CD4-positive, alpha-beta T cell treated with Interleukin-21 for 1 hour (primary cell): ENCODE results near the gene P2RX1.

Experiments
- DNase-seq: peaks from one replicate; pipeline ENCODE4 v3.0.0-alpha.2; 2020

P2RX1 gene

GRCh38 chr17:3923466-3924190 lies 7.4 kb upstream of the P2RX1 start:
- no peak for DNase-seq

GRCh38 chr17:3922765-3923164 lies 6.5 kb upstream of the P2RX1 start:
- DNase-seq: no peak

- DNase-seq: no peak
Observed at GRCh38 chr17:3921502-3922319, 5.4 kb upstream of the P2RX1 start.

DNA sequence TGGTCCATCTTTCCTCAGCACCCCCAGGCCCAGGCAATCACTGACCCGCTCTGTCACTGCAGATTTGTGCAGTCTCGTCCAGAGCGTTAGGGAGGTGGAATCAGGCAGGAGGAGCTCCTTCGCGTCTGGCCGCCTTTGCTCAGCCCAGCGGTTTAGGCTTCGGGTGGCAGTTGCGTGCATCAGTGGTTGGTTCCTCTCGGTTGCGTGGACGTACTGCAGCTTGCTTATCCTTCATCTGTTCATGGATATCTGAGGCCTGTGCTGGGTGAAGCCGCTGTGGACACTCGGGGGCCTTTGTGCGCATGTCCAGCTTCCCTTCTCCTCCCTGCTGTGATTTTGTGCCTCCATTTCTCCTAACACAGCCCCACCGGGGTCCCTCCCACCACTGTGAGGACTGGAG lies 4.7 kb upstream of the P2RX1 start:
- DNase-seq: no peak

DNA sequence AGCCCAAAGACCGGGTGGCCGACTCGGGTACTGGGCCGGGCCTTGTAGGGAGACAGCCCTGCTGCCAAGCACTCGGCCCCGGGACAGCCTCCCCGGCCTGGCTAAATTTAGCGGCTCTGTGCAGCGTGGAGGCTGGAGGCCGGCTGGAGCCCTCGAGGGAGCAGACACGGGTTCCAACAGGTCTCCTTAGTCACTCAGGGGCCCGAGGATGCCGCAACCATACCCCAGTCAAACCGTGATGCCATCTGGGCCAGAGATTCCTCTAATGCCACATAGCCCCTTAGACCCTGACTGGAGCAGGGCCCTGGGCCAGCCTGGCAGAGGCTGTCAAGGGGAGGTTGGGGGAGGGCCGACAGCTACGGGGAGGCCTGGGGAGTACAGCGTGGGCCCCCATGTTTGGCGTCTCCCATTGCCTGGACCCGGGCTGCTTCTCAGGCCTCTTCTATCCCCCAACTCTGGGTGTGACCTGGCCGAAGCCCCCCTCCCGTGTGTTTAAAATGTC lies 2.9 kb upstream of the P2RX1 start:
- no peak for DNase-seq

DNA sequence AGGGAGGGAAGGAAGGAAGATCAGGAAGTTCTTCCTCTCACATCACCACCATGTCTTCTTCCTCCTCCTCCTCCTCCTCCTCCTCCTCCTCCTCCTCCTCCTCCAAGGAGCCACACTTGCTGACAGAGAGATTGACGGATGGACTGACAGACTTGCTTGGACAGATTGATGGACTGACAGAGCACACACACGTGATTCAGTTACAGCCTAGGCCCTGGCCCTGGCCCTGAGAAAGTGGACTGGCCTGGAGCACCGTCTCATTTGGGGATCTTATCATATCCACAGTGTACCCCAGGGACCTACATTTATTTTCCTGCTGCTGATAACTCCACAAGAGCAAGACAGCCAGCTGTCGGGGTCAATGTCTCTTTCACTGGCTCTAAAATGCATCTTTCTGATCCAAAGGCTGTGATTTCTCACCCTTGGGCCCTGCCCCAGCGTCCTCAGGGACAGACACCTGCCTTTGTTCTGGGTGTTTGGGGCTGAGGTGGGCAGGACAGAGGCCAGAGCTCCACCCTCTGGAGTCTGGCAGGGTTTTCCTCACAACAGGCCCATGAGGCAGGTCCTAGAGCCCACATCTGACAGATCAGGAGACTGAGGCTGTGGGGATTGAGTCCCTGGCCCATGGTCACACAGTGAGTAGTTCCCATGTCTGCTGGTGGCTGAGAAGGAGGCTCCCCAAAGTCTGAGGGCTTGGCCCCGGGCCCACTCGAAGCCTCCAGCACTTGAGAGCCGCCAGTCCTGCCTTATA lies 2.3 kb upstream of the P2RX1 start:
- no peak for DNase-seq

DNA sequence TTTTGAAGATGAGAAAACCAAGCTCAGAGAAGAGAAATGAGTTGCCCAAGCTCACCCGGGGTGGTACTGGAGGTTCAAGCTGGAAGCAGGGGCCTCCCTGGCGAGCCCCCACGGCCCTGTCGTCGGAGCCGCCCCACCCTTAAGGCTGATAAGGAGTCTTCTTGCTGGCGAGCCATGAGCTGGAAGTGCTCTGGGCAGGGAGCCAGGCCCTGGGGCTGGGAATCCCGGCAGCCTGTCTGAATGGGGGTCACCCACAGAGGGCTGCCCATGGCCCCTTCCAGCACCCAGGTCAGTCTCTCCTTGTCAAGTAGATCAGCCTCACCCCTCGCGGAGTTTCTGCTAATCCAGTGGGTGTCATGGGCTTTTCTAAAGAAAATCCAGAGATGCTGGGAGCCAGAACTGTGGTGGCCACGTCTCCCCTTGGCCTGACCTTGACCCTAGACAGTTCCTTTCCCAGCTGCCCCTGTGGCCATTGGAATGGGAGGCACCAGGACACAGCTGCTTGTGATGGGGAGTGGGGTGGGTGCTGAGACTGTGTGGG lies 1.2 kb upstream of the P2RX1 start:
- no peak for DNase-seq

DNA sequence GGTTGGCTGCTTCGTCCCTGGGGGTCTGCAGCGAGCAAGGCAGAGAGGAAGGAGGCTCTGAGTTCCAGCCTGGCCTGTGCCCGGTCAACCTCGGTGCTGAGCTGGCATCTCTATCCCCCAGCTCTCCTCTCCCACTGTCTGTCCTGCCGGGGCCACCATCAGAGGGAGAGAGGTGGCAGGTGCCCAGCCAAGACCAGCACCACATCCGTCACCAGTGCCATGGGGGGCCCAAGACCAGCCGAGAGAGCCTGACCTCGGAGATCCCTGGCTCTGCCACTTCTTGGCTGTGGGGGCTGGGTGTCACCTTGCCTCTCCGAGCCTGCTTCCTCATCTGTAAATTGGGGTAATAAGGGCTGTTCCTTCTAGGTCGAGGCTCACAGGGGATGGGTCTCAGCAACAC lies 560 bp upstream of the P2RX1 start:
- DNase-seq: no peak

DNA sequence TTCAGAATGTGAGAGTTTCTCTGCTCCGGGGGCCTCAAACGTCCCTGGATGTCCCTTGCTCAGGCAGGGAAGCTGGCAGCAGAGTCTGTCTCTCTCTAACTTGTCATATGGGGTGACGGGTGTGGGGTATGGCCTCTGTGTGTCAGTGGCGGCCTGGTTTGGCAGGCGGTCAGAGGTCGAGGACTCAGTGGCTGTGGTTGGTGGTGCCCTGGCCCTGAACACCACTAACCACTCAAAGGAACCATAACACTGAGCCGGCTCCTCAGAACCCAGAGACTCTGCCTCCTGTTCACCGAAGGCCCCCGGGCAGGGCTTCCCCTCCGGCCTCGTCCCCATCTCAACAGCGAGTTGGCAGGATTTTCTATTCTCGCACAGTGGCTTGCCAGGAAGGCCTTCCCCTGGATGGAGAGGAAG lies 677 bp downstream of the P2RX1 start:
- no peak for DNase-seq

DNA sequence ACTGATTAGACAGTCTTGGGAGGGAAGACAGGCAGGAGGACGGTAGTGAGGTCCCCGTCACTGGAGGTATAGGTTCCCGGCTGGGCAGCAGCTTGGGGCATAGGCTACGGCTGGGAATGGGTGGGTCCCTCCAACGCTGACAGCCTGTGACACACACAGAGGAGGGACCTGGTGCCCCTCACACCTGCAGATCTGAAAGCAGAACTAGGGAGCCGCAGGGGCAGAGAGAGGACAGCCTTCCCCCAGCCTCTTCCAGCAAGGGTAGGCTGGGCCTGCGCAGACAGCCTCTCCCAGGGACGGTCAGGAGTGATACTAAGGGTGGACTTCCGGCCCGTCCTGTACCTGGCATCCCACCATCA lies 2.0 kb downstream of the P2RX1 start:
- peak; percentile 16 for DNase-seq

- DNase-seq: peak; percentile 80
Observed at GRCh38 chr17:3913531-3914311, 2.5 kb downstream of the P2RX1 start.

DNA sequence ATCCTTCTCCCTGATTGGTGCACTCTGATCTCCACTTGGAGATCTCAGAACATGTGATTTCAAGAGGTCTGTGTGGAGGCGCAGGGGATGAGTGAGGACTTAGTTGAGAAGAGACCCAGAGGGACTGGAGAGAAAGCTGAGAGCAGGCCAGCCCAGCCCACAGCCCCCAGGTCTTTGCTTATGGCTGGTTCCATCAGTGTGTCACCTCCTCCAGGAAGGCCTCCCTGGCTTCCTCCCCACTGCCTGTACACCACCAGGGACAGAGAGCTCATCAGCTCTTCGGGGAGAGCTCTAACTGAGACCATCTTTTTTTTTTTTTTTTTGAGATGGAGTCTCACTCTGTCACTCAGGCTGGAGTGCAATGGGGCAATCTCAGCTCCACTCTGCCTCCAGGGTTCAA lies 3.4 kb downstream of the P2RX1 start:
- no peak for DNase-seq

DNA sequence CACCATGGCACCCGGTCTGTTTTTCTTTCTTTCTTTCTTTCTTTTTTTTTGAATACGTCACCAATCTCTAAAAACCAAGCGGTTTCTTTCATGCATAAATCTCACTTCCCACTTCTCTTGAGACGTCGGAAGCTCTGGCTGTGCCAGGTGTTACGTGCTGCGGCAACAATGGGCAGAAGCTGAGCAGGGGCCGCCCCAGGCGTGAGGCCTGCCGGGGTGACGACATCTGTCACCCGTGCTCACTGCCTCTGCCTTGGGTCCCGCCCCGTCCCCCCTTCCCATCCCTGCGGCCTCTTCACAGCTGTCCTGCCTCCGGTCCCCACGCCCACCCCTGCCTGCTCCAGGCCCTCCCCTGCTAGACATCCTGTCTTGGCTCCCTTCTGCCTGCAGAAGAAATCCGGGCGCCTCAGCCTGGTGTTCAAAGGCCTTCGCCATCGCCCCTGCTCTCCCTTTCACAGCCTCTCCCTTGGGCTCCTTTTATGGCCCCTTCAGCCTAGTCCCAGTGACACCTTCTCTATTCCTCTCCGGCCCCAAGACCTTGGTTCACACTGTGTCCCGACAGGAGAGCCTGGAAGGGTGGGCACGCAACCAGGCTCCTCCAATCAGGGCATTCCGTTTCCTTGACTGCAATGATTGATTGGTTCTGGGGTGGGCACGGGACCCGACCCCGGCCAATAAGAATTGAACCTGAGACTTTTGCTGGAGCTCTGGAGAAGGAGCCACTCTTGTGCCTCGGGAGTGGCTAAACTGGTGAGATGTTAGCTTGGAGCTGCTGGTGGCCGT lies 4.8 kb downstream of the P2RX1 start:
- peak; percentile 80 for DNase-seq

- no peak for DNase-seq
Observed at GRCh38 chr17:3910420-3911270, 5.6 kb downstream of the P2RX1 start.

- no peak for DNase-seq
Observed at GRCh38 chr17:3909257-3909656, 7.0 kb downstream of the P2RX1 start.

DNA sequence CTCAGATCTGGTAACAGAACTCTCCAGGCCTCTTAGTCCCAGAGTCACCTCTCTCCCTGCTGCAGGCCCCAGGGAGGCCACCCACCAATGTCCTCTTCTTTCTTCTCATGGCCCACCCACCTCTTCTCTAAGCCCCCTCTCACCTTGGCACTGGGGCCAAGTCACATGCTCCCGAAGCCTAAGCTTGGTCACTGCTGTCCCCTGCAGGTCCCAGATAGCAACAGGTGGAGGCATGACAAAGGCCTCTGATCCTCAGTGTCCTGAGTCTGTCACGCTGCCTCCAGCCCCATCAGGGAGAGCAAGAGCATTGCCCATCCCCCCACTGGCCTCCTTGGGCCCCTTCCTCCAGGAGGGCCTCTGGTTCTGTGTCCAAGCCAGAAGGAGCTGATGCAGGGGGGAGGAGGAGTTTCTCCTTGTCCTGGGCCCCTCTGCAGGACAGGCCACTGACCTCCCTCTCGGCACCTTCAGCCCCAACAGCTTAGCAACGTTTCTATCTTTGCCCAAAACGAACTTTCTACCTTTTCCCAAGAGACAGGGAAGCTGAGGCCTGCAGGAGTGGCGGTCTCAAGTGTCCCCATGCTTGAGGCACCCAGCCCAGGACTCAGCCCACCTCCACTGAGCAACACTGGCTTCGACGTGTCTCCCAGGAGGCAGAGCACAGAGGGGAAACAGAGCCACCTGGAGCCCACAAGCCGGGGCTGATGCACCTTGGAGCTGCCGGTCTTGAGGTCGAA lies 8.6 kb downstream of the P2RX1 start:
- DNase-seq: peak; percentile 23

- DNase-seq: no peak
Observed at GRCh38 chr17:3906881-3907280, 9.4 kb downstream of the P2RX1 start.

DNA sequence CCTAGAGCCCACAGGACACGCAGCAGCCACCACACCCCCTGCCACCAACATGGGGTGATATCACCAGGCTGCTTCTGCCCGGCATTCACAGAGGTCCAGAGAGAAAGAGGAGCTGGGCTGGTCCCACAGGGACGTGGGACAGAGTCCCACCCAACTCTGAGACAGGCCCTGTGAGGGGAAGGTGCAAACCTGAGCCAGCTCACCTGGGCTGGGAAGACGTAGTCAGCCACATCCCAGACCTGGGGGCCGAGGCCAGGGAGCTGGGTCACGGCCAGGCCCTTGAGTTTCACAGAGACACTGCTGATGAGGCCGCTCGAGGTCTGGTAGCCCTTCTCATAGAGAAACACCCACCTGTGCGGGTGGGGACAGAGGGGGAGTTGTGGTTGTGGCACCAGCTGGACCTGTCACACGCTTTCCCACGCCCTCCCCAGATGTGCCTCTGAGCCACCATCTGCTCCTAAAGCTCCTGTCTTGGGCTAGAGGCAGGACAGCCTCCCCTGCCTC lies 11.2 kb downstream of the P2RX1 start:
- DNase-seq: no peak

GRCh38 chr17:3904501-3904900 lies 11.8 kb downstream of the P2RX1 start:
- no peak for DNase-seq

GRCh38 chr17:3903881-3904290 lies 12.4 kb downstream of the P2RX1 start:
- no peak for DNase-seq
